UCSD-AML1 (cell line): ENCODE data around the gene CSPG4.
"Not testable (repeated sequence)": the region's sequence is repeated elsewhere in the genome, so short reads cannot be mapped to it uniquely, and the experiment has no call there.

Source experiments
- DNase-seq: peaks from one replicate; lab custom pipeline; 2025; ENCODE audit not compliant: unreplicated experiment; lab: John Stamatoyannopoulos, UW

Gene CSPG4

DNA sequence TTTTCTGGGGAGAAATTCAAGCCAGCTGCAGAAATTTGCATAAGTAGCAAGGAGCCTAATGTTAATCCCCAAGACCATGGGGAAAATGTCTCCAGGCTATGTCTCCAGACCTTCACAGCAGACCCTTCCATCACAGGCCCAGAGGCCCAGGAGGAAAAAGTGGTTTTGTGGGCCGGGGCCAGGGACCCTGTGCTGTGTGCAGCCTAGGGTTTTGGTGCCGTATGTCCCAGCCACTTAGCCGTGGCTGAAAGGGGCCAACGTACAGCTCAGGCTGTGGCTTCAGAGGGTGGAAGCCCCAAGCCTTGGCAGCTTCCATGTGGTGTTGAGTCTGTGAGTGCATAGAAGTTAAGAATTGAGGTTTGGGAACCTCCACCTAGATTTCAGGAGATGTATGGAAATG, 29.7 kb upstream of the CSPG4 start:
- not testable (repeated sequence) for DNase-seq

DNA sequence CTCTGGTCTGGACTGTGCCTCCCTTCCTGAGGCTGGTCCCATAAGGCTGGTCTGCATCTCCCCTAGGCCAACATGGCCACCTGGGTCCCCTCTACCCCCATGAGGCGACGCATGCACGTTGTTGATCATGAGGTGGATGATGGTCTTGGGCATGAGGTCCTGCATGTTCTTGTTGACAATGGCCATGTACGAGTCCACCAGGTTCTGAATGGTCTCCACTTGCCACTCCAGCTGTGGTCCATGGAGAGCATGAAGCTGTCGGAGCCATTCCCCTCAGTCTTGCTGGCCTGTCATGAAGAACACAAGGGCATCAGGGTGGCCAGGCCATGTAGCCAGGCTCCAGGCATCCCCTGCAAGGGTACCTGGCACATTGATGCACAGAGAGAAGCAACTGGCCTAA, 27.1 kb upstream of the CSPG4 start:
- DNase-seq: no peak

DNA sequence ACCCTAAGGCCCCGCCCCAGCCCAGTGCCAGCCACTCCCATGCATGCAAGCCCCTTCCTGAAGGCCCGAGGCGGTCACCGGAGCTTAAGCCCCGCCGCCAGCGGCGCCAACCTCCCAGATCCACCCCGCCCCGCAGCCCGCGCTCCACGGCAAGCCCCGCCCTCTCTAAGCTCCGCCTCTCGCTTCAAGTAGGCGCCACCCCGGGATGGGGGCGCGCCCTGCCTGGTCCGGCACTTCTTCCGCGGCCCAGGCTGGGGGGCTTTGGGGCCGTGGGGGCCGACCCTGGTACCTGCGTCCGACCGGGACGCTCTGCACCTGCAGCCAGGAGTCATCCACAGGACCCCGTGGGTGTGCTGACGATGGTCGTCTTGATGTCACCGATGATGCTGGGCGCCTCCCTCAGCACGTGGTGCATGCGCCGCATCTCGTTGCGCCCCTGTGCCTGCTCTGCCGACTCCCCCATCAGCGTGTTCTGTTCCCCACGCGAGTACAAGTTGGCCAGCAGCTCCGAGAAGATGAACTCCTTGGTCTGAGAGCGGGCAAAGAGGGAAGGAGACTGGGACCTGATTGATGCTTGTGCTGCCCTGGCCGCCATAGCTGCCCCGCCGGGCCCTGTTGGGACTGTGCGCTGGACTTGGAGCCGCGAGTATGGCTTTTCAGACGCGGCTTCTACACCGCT, 26.1 kb upstream of the CSPG4 start:
- peak; percentile 89 for DNase-seq

DNA sequence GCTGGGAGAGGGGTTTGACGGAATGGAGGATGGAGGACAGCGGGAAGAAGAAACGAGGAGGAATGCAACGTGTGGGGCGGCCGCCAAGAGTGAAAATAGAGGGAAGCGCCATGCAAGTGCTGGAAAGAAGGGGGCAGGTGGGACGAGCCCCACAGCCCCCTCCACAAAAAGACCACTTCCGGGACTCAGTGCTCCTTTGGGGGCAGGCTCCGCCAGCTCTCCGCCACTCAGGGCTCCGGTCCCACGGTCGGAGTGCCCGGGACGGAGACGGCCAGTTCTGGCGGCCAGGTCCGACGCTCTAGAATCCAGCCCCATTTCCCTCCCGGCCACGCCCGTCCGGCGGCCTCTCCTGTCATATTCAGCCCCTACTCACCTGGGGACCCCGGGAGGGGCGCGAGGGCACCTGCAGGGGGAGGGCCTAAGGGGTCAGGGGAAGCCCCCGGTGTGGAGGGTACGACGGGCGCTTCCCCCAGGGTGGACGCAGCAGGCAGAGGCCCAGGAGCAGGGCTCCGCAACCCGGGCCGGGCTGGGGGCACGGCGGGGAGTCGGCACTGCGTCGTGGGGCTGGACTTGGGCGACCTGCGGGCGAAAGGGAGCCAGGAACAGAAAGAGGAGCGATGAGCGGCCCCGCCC, 25.5 kb upstream of the CSPG4 start:
- no peak for DNase-seq

DNA sequence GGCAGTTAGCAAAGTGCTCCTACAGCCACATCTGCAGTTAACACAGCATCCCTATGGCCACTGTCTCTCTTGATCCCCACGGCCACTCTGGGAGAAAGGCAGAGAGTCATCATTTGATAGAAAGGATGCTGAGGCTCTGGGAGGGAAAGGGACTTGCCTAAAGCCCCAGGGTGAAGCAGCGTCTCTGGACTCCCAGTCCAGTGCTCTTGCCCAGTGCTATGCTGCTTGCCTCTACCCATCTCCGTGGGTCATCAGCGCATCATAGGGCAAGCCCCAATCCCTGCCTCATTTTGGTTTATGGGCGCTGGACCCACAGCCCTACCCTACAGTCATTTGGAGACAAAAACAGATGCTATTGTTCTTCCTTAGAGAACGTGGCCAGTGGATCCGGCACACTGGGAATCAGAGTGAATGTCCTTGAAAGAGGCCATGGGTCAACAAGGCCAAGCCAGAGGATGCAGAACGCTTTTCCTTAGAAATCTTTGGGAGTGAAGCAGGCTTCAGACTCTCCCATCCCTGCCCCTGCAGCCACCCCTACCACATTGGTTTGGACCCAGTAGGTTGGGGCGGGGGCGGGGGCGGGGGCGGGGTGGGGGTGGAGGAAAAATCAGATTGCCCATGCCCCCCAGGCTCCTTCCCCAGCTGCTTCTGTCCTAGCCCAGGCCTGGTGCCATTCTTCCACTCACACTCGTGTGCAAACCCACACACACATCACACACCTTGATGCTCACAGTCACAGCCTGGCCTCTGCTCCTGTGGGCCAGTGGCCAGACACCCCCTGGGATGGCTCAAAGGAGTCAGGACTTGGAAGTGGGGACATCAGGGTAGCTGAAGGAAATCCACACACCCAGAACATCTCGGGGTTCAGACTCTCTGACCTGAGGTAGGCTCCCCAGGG, 24.7 kb upstream of the CSPG4 start:
- not testable (repeated sequence) for DNase-seq

DNA sequence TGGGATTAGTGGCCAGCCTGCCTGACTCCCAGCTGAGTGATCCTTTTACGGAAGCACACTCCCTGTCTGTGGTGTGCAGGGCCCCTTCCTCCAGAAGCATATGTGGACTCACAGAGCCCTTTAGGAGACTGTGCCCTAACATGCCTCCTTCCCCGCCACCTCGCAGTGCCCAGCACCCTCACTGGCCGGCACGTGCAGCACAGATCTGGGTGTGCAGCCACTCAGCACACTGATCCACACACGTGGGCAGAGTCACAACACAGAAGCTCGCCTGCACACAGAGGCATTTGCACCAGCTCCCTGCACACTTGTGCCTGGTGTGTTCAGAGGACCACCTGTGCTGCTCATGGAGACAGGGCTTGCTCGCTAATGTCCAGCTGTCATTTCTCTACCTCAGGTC, 23.6 kb upstream of the CSPG4 start:
- no peak for DNase-seq

DNA sequence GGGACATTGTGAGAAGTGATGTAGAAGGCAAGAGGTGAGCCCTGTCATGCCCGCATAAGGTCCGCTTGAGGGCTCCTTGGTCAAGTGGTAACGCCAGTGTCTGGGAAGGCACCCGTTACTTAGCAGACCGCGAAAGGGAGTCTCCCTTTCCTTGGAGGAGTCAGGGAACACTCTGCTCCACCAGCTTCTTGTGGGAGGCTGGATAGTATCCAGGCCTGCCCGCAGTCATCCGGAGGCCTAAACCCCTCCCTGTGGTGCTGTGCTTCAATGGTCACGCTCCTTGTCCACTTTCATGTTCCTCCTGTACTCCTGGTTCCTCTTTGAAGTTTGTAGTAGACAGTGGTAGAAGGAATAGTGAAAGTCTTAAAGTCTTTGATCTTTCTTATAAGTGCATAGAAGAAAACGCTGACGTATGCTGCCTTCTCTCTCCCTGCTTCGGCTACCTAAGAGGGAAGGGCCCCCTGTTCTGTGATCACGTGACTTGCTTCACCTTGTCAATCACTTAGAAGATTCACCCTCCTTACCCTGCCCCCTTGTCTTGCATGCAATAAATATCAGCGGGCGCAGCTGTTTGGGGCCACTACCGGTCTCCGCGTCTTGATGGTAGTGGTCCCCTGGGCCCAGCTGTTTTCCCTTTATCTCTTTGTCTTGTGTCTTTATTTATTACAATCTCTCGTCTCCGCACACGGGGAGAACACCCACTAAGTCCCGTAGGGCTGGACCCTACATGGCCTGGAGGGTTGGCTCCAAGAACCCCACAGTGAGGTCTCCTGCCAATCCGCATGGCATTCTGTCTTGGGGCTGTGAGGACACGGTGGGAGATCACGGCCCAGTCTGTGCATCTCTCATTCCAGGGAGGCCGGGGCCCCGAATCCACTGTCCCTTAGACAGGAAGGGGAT, 22.5 kb upstream of the CSPG4 start:
- DNase-seq: not testable (repeated sequence)

DNA sequence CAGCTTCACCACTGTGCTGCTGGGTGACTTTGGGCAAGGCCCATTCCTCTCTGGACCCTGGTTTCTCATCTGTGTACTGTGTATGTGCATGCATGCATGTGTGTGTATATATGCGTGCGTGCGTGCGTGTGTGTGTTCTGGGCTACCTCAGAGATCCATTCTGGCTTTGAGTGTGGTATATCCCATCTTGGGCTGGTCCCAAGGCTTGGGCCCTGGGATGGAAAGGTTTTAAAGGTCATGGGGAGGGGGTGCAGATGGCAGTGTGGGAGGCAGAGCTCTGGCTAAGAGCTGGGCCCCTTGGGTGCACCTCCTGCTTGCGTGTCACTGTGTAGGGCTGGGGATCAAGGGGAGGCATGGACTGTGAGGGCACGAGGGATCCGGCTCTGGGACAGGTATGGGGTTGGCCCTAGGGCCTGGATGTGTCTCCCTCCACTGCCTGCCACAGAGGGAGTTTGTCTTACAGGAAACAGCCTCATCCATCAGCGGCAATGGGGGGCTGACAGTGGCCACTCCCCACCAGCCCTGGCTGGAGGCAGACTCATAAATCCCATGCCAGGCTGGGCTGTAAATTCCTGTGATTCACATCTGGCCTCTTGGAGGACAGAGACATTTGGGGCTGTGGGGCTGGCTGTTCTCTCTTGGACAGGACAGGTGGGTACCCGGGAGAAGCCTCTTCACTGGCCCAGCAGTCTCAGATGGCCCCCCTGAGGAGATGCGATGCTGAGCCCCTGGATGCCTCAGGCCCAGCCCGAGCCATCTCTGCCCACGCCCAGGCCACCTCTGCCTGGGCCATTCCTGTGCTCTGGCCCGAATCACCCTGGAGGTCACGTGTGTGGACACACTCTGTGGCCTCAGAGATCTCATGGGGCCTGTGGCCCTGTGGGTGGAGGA, 21.4 kb upstream of the CSPG4 start:
- no peak for DNase-seq

DNA sequence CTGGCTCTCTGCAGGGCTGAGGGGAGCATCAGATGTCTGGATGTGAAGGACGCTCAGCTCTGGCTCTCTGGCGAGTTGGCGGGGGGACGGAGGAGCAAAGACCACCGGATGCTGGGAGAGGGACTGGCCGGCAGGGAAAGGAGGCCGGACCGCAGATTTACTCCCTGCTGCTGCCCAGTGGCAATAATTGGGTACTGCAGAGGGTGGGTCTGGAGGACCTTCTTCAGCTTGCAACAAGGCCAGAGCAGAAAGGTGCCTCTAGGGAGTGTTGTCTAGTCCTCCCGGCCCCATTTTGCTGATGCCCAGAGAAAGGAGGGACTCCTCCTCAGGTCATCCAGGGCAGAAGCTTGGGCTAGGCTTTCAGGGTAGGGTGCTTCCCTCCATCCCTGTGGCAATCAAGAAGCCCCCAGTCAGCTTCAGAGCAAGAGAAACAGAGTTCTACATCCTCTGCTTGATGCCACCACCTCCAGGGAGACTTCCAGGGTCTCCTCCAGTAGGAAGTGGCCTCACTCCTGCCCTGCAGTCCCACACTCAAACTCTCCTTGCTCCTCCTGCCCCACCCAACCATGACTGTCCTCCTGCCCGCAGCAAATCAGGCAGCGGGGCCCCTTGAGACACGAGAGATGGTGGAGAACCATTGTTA, 20.3 kb upstream of the CSPG4 start:
- DNase-seq: peak; percentile 60

DNA sequence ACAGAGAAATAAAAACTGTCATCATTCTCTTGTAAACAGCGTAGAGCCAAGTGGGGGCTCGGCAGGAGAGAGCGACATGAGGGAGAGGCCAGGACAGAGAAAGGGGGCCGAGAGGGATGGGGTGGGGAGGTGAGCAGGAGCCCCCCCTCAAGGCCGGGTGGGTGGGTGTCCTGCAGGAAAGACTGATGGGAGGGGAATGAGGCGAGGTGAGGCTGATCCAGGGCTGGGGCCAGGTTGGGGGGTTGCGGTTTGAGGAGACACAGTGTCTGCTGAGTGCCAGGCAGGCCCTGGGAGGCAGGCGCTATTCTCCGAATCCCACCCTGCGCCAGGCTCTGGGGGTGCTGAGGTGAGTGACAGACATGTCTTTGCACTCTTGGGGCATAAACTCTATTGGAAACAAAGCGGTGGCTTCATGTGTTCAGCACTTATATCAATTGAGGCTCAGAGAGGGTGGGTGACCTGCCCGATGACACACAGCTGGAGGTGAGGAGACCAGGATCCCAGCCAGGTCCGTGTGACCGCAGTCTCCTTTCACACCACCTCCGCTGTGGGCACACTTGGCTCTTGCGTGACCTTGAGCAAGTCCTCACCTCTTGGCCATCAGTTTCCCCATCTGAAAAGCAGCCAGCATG, 19.6 kb upstream of the CSPG4 start:
- DNase-seq: no peak

DNA sequence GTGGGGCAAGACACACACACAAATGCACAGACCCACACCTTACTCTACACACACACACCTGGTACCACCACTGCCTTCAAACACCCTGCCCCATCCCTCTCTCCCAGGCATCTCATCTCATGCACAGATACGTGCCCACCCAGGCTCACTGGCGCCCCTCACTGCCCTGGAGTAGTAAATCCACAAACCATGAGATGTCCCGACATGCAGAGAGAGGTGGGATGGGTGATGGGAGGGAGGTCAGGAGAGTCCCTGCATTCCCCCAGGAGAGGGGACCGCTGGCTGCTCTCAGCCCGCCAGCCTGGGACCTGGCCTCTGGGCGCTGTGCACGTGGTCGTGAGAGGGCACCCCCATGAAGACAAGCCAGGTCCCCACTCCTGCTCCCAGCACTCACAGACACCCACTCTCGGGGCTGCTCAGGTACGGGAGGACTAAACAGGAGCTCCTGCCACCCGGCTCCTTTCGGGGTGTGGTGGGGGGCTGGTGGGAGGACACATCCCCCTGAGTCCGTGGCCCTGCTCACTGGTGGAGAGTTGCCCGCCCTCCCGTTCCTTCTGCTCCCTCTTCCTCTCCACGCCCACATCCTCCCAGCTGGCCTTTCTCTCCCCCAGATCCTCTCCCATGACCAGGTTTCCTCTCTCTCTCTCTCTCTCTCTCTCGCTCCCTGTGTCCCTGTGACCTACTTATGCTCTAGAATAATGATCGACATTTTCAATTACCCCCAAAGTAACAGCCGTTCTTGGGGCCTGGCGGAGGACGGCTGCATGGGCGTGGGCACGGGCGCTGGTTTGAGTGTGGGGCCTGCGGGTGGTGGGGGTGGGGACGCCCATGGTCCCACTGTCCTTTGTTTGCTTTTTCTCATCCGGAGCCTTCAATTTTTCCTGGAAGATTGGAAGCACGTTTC, 18.9 kb upstream of the CSPG4 start:
- peak; percentile 65 for DNase-seq

DNA sequence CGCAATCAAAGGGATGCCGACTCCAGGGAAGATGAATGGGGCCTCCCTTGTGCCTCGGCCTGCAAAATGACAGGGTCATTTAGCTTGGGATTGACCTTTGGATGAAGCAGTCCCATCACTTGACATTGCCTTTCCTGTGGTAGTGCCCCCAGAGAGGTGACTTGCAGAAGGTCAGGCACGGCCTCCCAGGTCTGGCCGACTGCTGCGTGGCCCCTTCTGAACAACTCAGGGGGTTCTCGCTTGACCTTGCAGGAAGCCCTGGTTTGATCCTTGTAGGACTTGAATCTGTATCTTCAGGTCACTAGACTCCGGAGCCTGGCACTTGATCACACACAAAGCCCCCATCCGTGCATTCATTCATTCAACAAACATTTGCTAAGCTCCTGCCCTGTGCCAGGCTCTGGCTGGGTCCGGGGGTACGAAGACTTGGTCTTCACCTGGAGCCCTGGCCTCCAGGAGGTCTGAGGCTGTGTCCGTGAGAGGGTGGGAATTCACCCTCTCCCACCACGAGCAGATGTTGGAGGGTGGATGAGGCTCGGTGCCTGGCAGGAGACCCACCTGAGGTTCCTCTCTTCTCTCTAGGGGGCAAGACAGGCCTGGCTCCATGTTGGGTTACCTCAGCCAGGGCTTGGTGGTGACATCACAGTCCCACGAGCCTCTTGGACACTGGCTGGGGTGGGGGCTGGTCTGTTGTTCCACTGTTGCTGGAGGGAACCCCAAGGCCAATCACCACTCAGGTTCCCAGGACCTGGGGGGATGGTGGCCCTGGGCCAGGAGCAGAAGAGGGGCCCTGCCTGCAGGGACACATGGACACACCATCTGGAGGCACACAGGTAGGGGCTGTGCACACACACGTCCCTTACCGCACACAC, 18.0 kb upstream of the CSPG4 start:
- DNase-seq: not testable (repeated sequence)

DNA sequence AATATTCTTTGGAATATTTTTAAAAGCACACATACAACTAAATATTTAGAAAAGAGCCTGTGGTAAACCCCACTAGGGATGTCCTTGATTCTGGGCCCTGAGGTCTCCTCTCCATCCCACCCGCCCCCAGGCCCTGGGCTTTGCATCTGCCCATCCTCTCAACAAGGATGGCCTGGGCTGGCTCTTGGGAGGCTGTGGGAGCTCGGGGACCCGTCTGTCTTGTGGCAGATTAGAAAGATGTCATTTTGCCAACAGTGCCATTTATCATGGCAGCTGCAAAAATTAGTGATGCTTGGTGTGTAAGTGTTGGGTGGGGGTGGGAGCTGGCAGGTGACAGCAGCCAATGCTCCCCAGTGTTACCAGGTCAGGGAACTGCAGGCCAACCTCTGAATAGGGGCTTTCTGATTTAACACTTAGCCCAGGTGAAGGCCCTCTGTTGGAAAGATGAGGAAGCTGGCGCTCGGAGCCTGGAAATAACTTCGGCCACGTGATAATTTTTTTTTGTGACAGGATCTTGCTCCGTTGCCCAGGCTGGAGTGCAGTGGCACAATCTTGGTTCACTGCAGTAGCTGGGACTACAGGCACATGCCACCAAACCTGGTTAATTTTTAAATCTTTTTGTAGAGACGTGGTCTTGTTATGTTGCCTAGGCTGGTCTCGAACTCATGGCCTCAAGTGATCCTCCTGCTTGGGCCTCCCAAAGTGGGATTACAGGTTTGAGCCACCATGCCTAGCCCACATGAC, 16.9 kb upstream of the CSPG4 start:
- DNase-seq: no peak

DNA sequence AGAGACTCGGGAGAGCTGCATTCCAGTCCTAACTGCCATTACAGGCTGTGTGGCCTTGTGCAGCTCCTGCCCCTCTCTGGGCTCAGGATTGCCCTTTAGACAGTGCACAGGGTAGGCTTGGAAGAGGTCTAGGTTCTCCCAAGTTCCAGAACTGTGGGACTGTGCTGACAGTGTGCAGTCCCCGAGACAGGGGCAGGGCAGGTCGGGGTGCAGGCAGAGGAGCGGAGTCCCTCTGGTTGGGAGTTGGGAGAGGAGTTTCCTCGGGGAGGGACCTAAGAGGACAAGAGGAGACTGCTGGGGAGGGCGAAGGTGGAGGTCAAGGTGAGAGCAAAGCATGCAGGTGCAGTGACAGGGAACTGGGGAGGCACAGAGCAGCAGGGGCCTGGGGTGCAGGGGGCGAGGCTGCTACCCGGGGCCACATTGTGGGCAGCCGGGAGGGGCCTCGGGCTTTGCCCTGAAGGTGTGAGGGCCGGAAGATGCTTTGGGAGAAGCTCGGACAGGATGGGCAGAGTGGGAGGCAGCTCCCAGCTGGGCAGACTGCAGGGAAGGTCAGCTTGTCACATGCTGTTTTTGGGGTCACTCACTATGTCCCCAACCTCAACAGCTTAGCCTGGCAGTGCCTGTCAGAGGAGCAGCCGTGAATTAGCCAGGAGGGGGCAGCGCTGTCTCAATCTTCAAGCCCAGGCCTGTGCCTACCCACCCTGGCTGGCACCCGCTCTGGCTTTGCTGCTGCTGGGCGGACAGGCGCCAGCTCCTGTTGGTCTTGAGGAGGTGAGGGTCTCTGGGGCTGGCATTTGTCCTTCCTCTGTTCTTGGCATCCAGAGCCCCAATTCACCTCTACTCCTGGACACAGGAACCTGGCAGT, 15.4 kb upstream of the CSPG4 start:
- DNase-seq: peak; percentile 70

DNA sequence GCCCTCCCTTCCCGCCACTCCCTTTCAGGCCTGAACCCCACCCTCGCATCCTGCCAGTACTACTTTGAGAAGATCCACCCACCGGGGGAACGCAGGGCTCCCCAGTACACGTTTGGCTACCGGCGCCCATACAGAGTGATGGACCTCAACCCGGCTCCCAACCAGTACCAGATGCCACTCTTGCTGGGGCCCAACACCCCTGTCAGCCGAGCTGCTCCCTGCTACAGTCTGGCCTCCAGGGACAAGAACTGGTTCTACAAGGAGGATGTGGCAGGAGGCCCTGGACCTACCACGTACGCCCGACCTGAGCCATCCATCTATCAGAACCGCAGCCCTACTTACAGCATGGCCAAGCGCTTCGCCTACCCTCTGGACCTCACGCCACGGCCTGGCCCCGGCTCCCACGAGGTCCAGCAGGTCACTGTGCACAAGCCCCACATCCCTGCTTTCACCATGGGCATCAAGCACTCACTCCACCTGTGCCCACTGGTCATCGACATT, 14.4 kb upstream of the CSPG4 start:
- no peak for DNase-seq
